Left hindlimb (tissue), 1 donor: Measurements from ENCODE around the gene FAM89A.
"Not testable (repeated sequence)": the region's sequence is repeated elsewhere in the genome, so short reads cannot be mapped to it uniquely, and the experiment has no call there.

Experiments
- DNase-seq: peaks from one replicate; pipeline ENCODE4 v3.0.0-alpha.2; 2018

FAM89A gene

DNA sequence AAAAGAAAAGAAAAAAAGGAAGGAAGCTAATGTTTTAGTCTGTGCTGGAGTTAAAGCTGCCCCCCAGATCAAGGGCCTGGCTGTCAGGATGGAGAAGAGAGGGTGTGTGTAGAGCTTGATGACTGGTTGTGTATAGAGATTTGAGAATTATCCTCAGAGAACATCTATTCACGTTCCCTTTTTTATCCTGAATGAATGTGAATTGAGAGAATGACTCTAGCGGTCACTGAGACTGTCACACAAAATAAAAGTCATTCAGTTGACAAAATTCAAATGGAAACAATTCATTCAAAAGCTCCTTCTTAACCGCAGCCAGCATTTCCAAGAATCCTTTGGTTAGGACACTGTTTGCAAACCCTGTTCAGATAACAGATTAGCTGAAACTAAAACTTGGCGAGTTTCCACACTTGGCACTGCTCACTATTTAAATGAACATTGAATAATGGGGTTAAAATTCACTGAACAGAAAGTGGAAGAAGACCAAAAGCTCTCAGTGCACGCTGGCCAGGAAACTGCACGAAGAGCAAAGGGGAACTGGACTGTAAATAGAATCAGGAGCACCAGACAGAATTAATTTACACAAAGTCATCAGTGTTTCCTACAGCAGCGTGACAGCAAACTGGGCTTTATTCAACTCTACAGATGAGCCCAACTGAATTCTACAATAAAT lies 13.6 kb upstream of the FAM89A start:
- DNase-seq, result no peak

DNA sequence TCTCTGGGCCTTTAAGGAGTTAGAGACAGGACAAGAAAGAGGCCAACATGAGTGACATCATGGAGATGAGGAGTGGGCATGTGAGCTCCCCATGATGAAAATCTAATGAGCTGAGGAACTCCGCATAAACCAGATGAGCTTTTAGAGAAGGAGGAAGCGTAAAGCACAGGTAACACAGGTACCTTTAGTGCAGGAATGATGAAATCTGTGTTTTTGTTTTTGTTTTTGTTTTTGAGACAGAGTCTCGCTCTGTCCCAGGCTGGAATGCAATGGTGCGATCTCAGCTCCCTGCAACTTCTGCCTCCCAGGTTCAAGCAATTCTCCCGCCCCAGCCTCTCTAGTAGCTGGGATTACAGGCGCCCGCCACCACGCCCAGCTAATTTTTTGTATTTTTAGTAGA lies 12.7 kb upstream of the FAM89A start:
- DNase-seq, result no peak

- DNase-seq, result not testable (repeated sequence)
Measured at GRCh38 chr1:231050932-231051331, 10.9 kb upstream of the FAM89A start.

GRCh38 chr1:231050395-231050794 lies 10.3 kb upstream of the FAM89A start:
- no peak for DNase-seq

DNA sequence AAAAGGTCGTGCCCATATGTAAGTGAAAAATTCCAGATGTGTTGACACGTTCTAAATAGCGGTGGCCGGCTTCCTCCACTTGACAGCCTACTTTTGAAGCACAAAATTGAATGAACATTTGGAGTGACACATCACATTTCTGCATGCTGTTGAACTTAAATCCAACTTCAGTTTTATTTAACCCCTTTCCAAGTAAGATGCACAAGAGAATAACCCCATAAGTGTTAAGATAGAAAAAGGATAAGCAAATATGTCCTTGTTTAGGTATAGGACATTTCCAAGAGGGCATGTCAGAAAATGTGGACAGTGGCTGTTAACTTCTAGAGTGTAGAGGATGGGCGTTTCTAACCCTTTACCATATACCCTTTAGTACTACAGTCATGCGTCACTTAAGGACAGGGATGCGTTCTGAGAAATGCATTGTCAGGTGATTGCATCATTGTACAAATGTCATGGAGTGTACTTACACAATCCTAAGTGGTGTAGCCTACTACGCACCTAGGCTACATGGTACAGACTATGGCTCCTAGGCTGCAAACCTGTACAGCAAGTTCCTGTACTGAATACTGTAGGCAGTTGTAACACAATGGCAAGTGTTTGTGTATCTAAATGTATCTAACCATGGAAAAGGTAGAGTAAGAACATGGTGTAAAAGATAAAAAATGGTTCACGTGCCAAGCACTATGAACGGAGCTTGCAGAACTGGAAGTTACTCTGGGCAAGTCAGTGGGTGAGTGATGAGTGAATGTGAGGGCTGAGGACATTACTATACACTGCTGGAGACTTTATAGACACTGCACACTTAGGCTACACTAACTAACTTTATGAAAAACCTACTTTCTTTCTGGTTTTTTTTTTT lies 9.3 kb upstream of the FAM89A start:
- DNase-seq, result no peak

DNA sequence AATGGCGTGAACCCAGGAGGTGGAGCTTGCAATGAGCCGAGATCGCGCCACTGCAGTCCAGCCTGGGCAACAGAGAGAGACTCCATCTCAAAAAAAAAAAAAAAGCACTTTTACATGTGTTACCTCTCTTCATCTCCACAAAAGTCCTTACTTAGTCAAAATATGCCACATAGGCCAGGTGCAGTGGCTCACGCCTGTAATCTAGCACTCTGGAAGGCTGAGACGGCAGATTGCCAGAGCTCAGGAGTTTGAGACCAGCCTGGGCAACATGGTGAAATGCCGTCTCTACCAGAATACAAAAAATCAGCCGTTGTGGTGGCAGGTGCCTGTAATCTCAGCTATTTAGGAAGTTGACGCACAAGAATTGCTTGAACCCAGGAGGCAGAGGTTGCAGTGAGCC lies 8.4 kb upstream of the FAM89A start:
- not testable (repeated sequence) for DNase-seq

DNA sequence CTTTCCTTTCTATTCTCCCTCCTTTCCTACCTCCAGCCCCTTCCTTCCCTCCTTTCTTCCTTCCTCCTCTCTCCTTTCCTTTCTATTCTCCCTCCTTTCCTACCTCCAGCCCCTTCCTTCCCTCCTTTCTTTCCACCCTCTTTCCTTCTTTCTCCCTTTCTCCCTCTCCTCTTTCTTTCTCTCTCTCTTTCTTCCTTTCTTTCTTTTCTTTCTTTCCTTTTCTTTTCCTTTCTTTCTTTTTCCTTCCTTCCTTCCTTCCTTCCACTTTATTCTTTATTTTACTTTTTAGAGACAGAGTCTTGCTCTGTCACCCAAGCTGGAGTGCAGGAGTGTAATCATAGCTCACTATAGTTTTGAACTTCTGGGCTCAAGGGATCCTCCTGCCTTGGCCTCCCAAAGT lies 7.5 kb upstream of the FAM89A start:
- not testable (repeated sequence) for DNase-seq

DNA sequence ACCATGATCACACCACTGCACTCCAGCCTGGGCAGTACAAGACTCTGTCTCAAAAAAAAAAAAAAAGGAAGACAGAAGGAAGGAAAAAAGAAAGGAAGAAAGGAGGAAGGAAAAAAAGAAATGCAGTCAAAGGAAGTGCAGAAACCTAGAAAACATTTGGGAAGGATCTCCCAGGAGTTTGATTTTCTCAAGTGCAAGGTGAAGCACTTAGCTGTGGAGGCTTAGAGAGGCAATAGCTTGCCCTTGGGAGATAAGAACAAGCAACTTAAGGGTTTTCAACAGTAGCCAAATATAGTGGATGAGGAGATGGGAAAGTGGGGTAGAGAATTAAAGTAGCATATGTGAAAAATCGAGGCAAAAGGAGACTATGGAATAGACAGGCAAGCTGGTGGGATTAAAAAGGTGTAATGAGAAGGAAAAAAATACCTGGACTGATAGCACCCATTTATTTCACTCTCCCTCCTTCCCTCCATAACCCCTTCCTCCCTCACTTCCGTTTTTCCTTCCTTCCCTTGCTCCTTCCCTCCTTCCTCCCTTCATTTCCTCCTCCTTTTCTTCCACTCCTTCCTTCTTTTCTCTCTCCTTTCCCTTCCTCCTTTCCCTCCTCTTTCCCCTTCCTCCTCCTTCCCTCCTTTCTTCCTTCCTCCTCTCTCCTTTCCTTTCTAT lies 6.8 kb upstream of the FAM89A start:
- DNase-seq, result no peak

DNA sequence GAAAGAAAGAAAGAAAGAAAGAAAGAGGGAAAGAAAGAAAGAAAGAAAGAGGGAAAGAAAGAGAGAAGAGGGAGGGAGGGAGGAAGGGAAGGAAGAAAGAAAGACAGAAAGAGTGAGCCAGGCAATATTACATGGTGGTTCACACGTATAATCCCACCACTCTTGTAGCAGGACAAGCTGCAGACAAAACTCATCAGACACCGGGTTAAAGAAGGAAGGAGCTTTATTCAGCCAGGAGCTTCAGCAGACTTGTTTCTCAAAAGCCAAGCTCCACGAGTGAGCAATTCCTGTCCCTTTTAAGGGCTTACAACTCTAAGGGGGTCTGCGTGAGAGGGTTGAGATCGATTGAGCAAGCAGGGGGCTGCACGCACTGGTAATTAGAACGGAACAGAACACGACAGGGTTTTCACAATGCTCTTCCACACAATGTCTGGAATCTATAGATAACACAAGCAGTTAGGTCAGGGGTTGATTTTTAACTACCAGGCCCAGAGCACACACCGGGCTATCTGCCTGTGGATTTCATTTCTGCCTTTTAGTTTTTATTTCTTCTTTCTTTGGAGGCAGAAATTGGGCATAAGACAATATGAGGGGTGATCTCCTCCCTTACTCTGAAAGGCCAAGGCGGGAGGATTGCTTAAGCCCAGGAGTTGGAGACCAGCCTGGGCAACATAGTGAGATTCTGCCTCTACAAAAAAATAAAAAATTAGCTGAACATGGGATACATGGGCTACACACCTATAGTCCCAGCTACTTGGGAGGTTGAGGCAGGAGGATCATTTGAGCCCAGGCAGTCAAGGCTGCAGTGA lies 6.1 kb upstream of the FAM89A start:
- not testable (repeated sequence) for DNase-seq

GRCh38 chr1:231045286-231045685 lies 5.2 kb upstream of the FAM89A start:
- no peak for DNase-seq

GRCh38 chr1:231044588-231044987 lies 4.5 kb upstream of the FAM89A start:
- DNase-seq, result no peak

GRCh38 chr1:231041719-231042261 lies 1.7 kb upstream of the FAM89A start:
- DNase-seq, result no peak

DNA sequence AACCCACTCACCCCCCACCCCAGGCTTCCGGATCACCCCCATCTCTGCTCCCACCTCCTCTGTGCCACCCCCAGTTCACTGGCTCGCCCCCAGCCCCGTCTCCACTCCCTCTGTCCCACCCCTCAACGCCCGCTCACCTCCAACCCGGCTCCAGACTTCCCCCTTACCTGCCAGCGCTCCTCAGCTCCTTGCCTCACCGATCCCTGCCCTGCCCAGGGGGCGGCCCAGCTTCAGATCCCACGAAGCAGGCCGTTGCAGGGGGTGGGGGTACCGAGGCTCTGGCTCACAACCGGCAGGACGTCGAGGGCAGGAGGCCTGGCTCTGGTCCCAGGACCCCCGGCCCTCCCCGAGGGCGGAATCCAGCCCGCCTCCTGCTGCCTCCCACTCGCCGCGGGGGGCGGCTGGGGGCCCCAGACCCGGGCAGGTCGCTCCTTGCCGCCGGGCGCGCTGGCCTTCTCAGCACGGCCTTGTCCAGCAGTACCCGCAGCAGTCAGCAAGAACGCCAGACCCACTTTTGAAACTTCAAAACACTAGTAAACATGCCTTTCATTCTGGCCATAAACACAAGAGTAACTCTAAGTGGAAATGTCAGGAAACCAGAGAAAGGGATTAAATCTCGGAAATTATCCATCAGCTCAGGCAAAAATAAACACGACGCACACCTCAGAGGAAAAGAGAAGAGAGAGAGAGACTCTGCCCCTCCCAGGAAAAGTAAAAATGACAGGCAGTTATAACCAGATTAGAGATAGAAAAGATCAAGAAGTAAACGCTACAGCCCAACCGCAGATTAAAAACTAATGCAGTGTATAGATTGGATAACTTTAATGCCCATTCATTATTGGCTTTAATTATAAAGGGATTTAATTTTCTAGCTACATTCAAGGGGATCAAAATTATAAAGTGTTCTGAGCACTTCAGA lies 1.0 kb upstream of the FAM89A start:
- no peak for DNase-seq

GRCh38 chr1:231039161-231040018 lies 664 bp downstream of the FAM89A start:
- peak; percentile 57 for DNase-seq

DNA sequence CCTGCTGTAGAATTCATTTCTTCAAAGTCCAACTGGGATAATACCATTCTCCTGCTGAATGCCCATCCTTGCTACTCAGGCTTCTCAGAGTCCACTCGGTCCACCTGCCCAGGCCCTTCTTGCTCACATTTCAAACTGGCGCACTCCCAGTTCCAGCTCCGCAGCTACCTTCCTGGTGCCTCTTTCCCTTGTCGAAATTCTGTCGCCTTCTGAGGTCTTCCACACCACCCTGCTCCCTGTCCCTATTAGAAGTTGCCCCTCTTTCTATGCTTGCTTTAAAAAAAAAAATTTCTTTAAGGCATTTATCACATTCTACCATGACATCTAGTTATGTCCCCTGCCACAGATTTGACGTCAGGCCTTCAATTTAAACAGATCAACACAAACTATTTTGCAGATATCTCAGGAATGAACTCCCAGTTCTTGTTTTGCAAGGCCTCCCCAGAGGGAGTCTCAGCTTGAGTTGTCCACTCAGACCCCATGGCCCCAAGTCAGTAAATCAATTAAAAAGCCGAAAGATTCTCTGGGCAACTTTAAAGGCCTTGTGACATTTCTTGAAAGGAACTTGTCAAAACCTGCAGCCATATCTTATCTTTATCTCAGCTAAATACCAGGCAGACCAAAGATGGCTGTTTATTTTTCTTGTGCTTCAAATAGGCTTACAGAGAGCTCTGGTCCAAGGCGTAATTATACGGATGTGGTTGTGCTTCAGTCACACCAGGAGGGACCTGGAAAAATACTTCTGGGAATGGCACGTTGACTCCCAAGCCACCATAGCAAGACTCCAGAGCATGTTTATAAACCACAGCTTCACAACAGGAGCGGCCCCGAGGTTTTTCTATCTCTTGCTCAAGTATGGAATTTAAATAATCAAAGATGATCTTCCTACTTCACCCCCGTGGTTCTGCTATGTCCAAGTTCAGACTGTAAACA lies 2.2 kb downstream of the FAM89A start:
- DNase-seq, result no peak

- DNase-seq, result no peak
Measured at GRCh38 chr1:231036416-231036815, 3.6 kb downstream of the FAM89A start.

- DNase-seq, result no peak
Measured at GRCh38 chr1:231035799-231036198, 4.3 kb downstream of the FAM89A start.

- no peak for DNase-seq
Measured at GRCh38 chr1:231032963-231033362, 7.1 kb downstream of the FAM89A start.

DNA sequence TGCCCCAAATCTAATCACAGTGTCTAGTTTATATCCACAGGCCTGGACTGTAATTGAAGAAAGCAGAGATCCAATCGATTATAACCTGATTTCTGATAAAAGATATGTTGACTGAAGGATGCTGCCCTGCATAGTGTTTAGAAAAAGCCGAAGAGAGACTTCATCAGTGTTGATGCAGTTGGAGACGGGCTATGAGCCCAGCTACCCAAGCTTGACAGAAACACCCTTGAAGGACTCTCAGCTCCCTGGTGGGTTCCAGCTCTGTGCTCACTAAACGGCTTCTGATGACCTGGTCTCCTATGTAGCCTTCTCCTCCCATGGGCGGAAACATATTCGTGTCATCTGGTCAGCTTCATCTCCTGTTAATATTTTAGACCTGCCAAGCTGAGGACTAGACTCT lies 10.2 kb downstream of the FAM89A start:
- DNase-seq, result no peak
